ENCODE data around the gene TMEM87B.

- TF ChIP-seq, protein P1, sequence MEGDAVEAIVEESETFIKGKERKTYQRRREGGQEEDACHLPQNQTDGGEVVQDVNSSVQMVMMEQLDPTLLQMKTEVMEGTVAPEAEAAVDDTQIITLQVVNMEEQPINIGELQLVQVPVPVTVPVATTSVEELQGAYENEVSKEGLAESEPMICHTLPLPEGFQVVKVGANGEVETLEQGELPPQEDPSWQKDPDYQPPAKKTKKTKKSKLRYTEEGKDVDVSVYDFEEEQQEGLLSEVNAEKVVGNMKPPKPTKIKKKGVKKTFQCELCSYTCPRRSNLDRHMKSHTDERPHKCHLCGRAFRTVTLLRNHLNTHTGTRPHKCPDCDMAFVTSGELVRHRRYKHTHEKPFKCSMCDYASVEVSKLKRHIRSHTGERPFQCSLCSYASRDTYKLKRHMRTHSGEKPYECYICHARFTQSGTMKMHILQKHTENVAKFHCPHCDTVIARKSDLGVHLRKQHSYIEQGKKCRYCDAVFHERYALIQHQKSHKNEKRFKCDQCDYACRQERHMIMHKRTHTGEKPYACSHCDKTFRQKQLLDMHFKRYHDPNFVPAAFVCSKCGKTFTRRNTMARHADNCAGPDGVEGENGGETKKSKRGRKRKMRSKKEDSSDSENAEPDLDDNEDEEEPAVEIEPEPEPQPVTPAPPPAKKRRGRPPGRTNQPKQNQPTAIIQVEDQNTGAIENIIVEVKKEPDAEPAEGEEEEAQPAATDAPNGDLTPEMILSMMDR (conservative IDR thresholded peaks at IDR 0.05; ENCODE audit: low read depth, low read length), result no peak
- no peak for TF ChIP-seq EZH2 (IDR thresholded peaks at IDR 0.05; ENCODE audit: borderline replicate concordance, low read depth, low read length, poor library complexity, severe bottlenecking)
These were observed 87.5 kb downstream of the TMEM87B start for GRCh38 chr2:112142525-112143078.

Measured in A673 (cell line).